ENCODE data around the gene VIPAS39. TPM values are rescaled to one million over a fixed set of nuclear protein-coding genes. Genes with fewer than 3 reads are reported as not detected.

VIPAS39 gene
- total RNA-seq, 1 donor from 2014 or later, result 20.0 TPM

DNA sequence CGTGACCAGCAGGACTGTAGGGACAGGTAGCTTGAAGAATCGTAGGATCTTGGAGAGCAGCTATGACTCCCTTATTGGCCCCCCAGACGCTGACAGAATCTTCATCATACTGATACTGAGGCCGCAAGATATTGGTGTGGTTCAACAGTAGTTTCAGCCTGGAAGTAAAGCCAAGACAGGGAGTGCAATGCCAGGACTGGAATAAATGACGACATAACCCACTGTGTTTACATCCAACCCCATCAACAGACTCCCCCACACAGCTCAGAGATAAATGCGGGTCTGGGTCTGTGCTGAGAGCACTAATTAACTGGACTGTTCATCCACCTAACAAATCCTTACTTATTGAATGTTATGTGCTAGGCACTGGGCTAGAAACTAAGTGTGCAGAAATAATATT lies 50.7 kb downstream of the VIPAS39 start:
- DNase-seq (ENCODE audit: low read depth), result no peak

DNA sequence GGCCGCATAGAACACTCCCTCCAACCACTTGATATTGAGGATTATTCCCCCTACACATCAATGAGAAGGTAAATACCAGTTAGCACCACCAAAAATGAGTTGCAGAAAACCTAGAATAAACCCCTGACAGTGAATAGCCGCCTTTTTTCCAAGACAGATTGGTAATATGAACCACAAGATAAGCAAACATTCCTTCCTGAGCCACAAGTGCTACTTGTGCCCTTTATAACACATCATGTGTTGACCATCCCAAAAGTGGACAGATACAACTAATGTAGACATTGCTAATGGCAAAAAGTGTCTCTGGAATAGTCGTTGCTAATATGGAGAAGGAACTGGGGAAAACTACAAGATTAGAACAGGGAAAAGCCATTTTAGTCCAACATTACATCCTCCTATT lies 51.3 kb downstream of the VIPAS39 start:
- peak; percentile 10 for DNase-seq (ENCODE audit: low read depth)

DNA sequence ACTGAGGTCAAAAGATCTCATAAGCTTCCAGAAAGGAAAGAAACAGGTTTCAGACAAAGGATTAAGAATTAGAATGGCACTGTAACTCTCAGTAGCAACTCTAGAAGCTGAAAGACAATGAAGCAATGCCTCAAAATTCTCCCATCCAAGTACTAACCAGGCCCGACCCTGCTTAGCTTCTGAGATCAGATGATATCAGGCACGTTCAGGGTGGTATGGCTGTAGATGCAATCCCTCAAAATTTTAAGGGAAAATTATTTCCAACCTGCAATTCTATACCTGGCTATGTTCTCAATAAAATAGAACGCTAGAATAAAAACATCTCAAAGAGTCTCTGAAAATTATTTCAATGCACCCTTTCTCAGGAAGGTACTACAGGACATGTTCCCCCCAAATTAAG lies 53.6 kb downstream of the VIPAS39 start:
- DNase-seq (ENCODE audit: low read depth), result no peak

DNA sequence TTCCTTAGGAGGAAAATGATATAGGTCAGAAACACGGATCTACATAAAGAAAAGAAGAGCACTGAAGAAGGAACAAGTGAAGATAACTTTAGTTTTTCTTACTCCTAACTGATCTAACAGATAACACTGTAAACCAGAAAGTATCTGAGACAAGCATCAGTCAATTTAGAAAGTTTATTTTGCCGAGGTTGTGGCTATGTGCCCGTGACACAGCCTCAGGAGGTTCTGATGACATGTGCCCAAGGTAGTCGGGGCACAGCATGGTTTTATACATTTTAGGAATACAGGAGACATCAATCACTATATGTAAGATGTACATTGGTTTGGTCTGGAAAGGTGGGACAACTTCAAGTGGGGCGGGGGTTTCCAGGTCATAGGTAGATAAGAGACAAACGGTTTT lies 57.2 kb downstream of the VIPAS39 start:
- DNase-seq (ENCODE audit: low read depth), result no peak

DNA sequence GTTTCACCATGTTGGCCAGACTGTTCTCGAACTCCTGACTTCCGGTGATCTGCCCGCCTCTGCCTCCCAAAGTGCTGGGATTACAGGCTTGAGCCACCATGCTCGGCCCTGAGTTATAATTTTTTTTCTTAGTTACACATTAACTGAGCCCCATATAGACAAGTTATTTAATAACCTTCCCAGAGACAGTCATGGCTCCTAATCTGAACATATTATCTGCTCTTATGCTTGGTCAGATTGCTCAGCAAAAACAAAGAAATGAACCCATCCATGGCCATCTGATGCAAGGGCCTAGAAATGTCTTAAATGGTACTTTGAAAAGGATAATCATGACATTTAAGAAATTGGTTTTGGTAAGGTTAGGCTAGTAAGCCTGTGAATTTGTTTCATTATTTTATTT lies 67.2 kb downstream of the VIPAS39 start:
- DNase-seq (ENCODE audit: low read depth), result no peak

DNA sequence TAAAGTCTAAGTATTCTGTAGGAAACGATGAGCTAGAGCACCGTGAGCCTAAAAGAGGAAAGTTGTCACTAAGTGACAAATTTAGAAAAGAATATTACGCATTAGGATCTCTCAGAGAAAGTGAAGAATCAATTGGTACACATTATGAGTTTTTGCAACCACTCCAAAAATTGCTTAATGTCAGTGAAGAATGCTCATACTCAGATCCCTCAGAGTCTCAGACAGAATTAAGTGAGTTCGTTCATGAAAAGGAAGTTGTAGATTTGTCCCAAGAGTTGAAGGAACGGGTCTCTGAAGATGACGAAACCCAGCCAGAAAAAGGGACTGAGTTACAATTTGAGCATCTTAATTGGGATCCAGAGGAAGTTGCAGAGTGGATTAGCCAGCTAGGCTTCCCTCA lies 78.7 kb downstream of the VIPAS39 start:
- DNase-seq (ENCODE audit: low read depth), result no peak

DNA sequence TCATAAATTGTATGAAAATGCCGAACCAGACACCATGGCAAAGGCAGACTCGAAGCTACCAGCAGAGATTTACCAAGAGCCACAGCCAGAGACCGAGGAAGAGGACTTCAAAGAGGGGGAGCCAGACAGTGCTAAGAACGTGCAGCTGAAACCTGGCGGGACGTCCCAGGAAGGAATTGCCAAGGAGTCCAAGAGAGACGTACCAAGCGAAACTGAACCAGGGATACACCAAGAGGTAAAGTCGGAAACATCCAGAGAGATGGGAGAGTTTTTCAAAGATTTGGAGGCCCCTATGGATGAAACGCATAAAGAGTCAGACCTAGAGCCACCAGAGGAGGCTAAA lies 79.9 kb downstream of the VIPAS39 start:
- no peak for DNase-seq (ENCODE audit: low read depth)

DNA sequence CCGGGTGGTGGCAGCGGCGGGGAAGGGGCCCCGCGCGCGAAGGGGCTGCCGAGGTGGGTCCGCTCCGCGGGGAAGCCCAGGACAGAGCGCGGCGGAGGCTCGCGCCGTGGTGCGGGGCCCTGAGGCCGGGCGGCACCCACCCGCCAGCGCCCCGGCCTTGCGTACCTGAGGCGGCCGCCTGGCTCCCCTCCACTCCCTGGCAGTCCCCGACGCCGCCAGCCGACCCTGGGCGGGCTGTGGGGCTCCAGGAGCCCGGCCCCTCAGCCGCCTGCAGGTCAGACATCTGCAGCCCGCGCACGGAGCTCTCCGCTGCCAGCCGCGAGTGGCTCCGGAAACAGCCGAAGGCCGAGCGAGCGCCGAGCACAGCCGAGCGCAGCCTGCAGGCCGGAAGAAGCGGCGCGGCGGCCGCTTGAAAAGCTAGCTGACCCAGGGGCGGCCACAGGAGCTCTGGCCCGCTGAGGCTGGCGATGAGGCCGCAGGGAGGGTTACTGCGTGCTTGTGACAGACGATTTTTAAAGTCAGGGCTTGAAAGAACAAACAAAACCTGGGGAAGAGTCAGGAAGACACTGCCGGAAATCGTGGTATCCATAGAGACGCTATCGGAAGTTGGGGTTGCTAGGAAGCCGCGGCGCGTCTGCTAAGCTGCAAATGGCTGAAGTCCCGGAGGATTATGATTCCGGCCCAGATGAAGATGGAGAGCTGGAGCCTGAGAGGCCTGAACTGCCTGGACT lies 80.5 kb downstream of the VIPAS39 start, which contains the start of the genes SAMD15 and TMED8:
TSS of gene SAMD15 (plus strand) at position 609 of the 731 bp plus-strand sequence. CDS start at position 649, 40 bp downstream.
TSS of gene TMED8 (minus strand) at position 324 of the 731 bp plus-strand sequence. CDS start at position 283, 41 bp downstream.
- DNase-seq (ENCODE audit: low read depth), result peak; percentile 89

Other genes starting within 250 kb of the VIPAS39 start
- not detected in 2 replicates for gene NGB, start 186.4 kb downstream of the VIPAS39 start, total RNA-seq
- gene POMT2, start 136.7 kb downstream of the VIPAS39 start, total RNA-seq, result 15.9 and 17.6 TPM in 2 replicates
- gene GSTZ1, start 136.6 kb downstream of the VIPAS39 start, total RNA-seq, result 35.1 and 40.1 TPM in 2 replicates
- gene TMED8, start 80.5 kb downstream of the VIPAS39 start, total RNA-seq, result 5.5 and 6.0 TPM in 2 replicates
- gene SAMD15, start 80.2 kb downstream of the VIPAS39 start, total RNA-seq, result 0.99 and 1.7 TPM in 2 replicates
- gene NOXRED1, start 34.1 kb downstream of the VIPAS39 start, total RNA-seq, result not detected in 2 replicates
- 165 and 207 TPM in 2 replicates for gene AHSA1, start 492 bp upstream of the VIPAS39 start, total RNA-seq
- gene ISM2, start 41.2 kb upstream of the VIPAS39 start, total RNA-seq, result 0.05 TPM in 1 of 2 replicates, not detected in the other
- 10.5 and 11.6 TPM in 2 replicates for gene SPTLC2, start 159.0 kb upstream of the VIPAS39 start, total RNA-seq

Data from myocyte (in vitro differentiated cells).